CD14-positive monocyte (primary cell): ENCODE measurements around the gene TSPAN33. TPM values are rescaled to one million over a fixed set of nuclear protein-coding genes. Genes with fewer than 3 reads are reported as not detected.

Source experiments
- DNase-seq, 3 donors: peaks; one replicate each; pipeline ENCODE4 v3.0.0-alpha.2; 2011 to 2022
- H2AFZ ChIP-seq: 2 replicates; pipeline ENCODE4 v1.6.0; 2012; ENCODE audit warnings: mild to moderate bottlenecking, low read depth, low read length, inconsistent platforms; ENCODE audit not compliant: insufficient read depth, poor library complexity, severe bottlenecking
- H3K27ac ChIP-seq, 2 donors: 1 replicate in 1 of 2; 2 replicates in 1 of 2; pipeline ENCODE4 v1.5.1; 2012 to 2013; ENCODE audit warnings: low read length in 2 of 2, control low read depth in 1 of 2, inconsistent platforms in 1 of 2, low read depth in 1 of 2, mild to moderate bottlenecking in 1 of 2
- H3K27me3 ChIP-seq, 2 donors: one replicate each; pipeline versions ENCODE4 v1.6.0 to v1.6.1; 2011 to 2013; ENCODE audit warnings: low read length in 2 of 2; ENCODE audit not compliant: control insufficient read depth in 2 of 2, insufficient read depth in 2 of 2
- H3K36me3 ChIP-seq, 2 donors: replicated peaks in 1 of 2; 1 replicate in 1 of 2; 2 replicates in 1 of 2; pipeline versions ENCODE4 v1.5.1 to v1.6.1; 2012 to 2013; ENCODE audit warnings: low read length in 2 of 2, control low read depth in 1 of 2, inconsistent platforms in 1 of 2, mild to moderate bottlenecking in 1 of 2; ENCODE audit not compliant: insufficient read depth in 2 of 2, control insufficient read depth in 1 of 2
- H3K4me1 ChIP-seq, 2 donors: 1 replicate in 1 of 2; 2 replicates in 1 of 2; pipeline versions ENCODE4 v1.5.1 to v1.6.1; 2012 to 2013; ENCODE audit warnings: low read length in 2 of 2, control low read depth in 1 of 2, inconsistent platforms in 1 of 2, mild to moderate bottlenecking in 1 of 2, moderate library complexity in 1 of 2; ENCODE audit not compliant: insufficient read depth in 2 of 2, control insufficient read depth in 1 of 2
- H3K4me2 ChIP-seq: replicated peaks from 2 replicates; pipeline ENCODE3; 2012; ENCODE audit warnings: low read length, moderate library complexity, mild to moderate bottlenecking; ENCODE audit not compliant: poor library complexity, severe bottlenecking; ENCODE audit errors: extremely low read depth
- H3K4me3 ChIP-seq, 3 experiments: fragments of 200-600 bp in 1 of 3; sonication (generic) in 1 of 3; replicated peaks in 1 of 3; 1 replicate in 2 of 3; 2 replicates in 1 of 3; pipeline ENCODE4 v1.5.1; 2011 to 2013; ENCODE audit warnings: low read length in 3 of 3, mild to moderate bottlenecking in 3 of 3, control low read depth in 2 of 3, low read depth in 2 of 3, inconsistent platforms in 1 of 3, moderate library complexity in 1 of 3
- H3K79me2 ChIP-seq: 2 replicates; pipeline ENCODE4 v1.6.0; 2012; ENCODE audit warnings: mild to moderate bottlenecking, control low read depth, inconsistent platforms, low read length, moderate library complexity; ENCODE audit not compliant: insufficient read depth
- H3K9ac ChIP-seq: 2 replicates; pipeline ENCODE4 v1.6.0; 2017; ENCODE audit warnings: low read length, mild to moderate bottlenecking; ENCODE audit not compliant: insufficient read depth, poor library complexity, severe bottlenecking
- H3K9me3 ChIP-seq, 2 donors: replicated peaks in 1 of 2; 1 replicate in 1 of 2; 2 replicates in 1 of 2; pipeline versions ENCODE4 v1.5.1 to v1.6.1; 2012 to 2013; ENCODE audit warnings: low read length in 2 of 2, control low read depth in 1 of 2; ENCODE audit not compliant: control insufficient read depth in 1 of 2, insufficient read depth in 1 of 2
- H4K20me1 ChIP-seq: 2 replicates; pipeline ENCODE4 v1.6.0; 2012; ENCODE audit warnings: mild to moderate bottlenecking, low read length, control low read depth, moderate library complexity; ENCODE audit not compliant: insufficient read depth
- H3K27ac Mint-ChIP-seq, 7 donors: one replicate each; pipeline ENCODE4 v1.8.0; 2020; ENCODE audit warnings: mild to moderate bottlenecking in 7 of 7, mixed read lengths in 7 of 7, moderate library complexity in 6 of 7, inconsistent platforms in 2 of 7
- H3K27me3 Mint-ChIP-seq, 3 donors: one replicate each; pipeline ENCODE4 v1.8.0; 2021 to 2022; ENCODE audit warnings: low read depth in 3 of 3, mild to moderate bottlenecking in 3 of 3, mixed read lengths in 3 of 3, moderate library complexity in 3 of 3, inconsistent platforms in 1 of 3
- H3K36me3 Mint-ChIP-seq, 2 donors: one replicate each; pipeline ENCODE4 v1.8.0; 2020; ENCODE audit warnings: mixed read lengths in 2 of 2, inconsistent platforms in 1 of 2, mild to moderate bottlenecking in 1 of 2
- H3K4me1 Mint-ChIP-seq: one replicate; pipeline ENCODE4 v1.8.0; 2020; ENCODE audit warnings: mild to moderate bottlenecking, mixed read lengths
- H3K4me3 Mint-ChIP-seq, 2 donors: one replicate each; pipeline ENCODE4 v1.8.0; 2020; ENCODE audit warnings: mild to moderate bottlenecking in 2 of 2, mixed read lengths in 2 of 2, moderate library complexity in 1 of 2
- H3K9me3 Mint-ChIP-seq, 7 donors: one replicate each; pipeline ENCODE4 v1.8.0; 2020 to 2022; ENCODE audit warnings: mixed read lengths in 7 of 7, mild to moderate bottlenecking in 6 of 7, moderate library complexity in 6 of 7, inconsistent platforms in 2 of 7
- CTCF ChIP-seq: fragments of 200-600 bp; IDR thresholded peaks from one replicate; pipeline ENCODE4 v1.8.0; 2022; ENCODE audit warnings: antibody characterized with exemption, mild to moderate bottlenecking
- WGBS: methylation state at CpG from one replicate; pipeline ENCODE4 v1.1.5; 2013; ENCODE audit warnings: missing lambda C conversion rate; ENCODE audit not compliant: insufficient coverage; 5-methylcytosine and 5-hydroxymethylcytosine counted together
- intact Hi-C, 2 donors: fragments of 100-400 bp; cut with micrococcal nuclease; formaldehyde crosslinking; loops; one replicate each; pipeline versions ENCODE4 v1.15.0 to v1.15.1; 2023
- polyA plus RNA-seq, 3 donors: library from polyadenylated mRNA; depleted of rRNA in 1 of 3; unstranded in 2 of 3; stranded (reverse) in 1 of 3; fragments of 300-500 nt in 2 of 3; fragments of >200 nt in 1 of 3; fragmentation: Illumina TruSeq in 2 of 3; gene quantifications; 1 replicate in 2 of 3; 2 replicates in 1 of 3; pipeline ENCODE4 v1.2.3, GENCODE V29; 2012 to 2021

The TSPAN33 gene
- polyA plus RNA-seq, 3 donors = 2.9 to 7.5 (median 4.4) TPM

DNA sequence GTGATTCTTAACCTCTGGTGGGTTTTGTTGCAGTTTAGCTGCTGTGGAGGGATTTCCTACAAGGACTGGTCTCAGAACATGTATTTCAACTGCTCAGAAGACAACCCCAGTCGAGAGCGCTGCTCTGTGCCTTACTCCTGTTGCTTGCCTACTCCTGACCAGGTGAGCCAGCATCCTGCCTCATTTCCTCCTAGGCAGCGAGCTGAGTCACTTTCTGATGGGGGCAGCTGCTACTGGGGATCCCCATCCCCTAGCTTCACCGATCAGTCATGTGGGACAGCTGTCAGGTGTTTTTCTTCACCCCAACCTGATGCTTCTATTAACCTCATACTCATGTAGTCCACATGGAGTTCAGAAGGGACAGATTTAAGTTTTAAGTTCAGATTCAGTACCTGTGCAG is 22.2 kb downstream of the TSPAN33 start:
- no peak overlapping the region for H3K27ac Mint-ChIP-seq
- Histone ChIP-seq H3K27me3 (no peaks in the 10 kb centered on the region), H3K4me1 (peaks cover 14 to 18% of the 10 kb centered on the region in 2 donors), H3K9me3 (no peaks in the 10 kb centered on the region), H3K9ac (no peak overlapping the region), H3K27ac (no peak overlapping the region), H2AFZ (no peak overlapping the region), H3K4me3 (no peak overlapping the region), H3K79me2 (no peaks in the 10 kb centered on the region), H4K20me1 (no peaks in the 10 kb centered on the region), H3K36me3 (no peaks in the 10 kb centered on the region), H3K4me2 (no peak overlapping the region)
- H3K9me3 Mint-ChIP-seq = peaks cover 0 to 2% (median 0%) of the 10 kb centered on the region in 7 donors
- H3K4me1 Mint-ChIP-seq = peaks cover 22% of the 10 kb centered on the region
- 86% methylated on average over 3 of the region's 4 CpGs for WGBS
- no peak for DNase-seq
- intact Hi-C loops = loop anchor here in 1 of 2 donors (5.0 kb wide), 1 partner anchor 41 kb away; no protein-coding TSS in a partner anchor
- H3K27me3 Mint-ChIP-seq = peaks cover 2 to 4% (median 2%) of the 10 kb centered on the region in 3 donors
- no peak for TF ChIP-seq CTCF
- no peak overlapping the region for H3K4me3 Mint-ChIP-seq
- peaks cover 11 to 17% of the 10 kb centered on the region in 2 donors for H3K36me3 Mint-ChIP-seq

- Histone ChIP-seq H3K4me2 (no peak overlapping the region), H3K4me3 (no peak overlapping the region), H3K27me3 (no peaks in the 10 kb centered on the region), H3K36me3 (no peaks in the 10 kb centered on the region), H3K27ac (no peak overlapping the region), H3K9ac (no peak overlapping the region), H4K20me1 (no peaks in the 10 kb centered on the region), H3K9me3 (no peaks in the 10 kb centered on the region), H3K79me2 (no peaks in the 10 kb centered on the region), H3K4me1 (peaks cover 14 to 18% of the 10 kb centered on the region in 2 donors), H2AFZ (no peak overlapping the region)
- H3K4me1 Mint-ChIP-seq = peaks cover 22% of the 10 kb centered on the region
- H3K4me3 Mint-ChIP-seq = no peak overlapping the region
- no peak overlapping the region for H3K27ac Mint-ChIP-seq
- TF ChIP-seq CTCF = no peak
- peaks cover 0 to 2% (median 0%) of the 10 kb centered on the region in 7 donors for H3K9me3 Mint-ChIP-seq
- no peak for DNase-seq
- H3K27me3 Mint-ChIP-seq = peaks cover 2 to 4% (median 2%) of the 10 kb centered on the region in 3 donors
- 88% methylated on average over 2 of the region's 4 CpGs for WGBS
- intact Hi-C loops = loop anchor here in 1 of 2 donors (5.0 kb wide), 1 partner anchor 39 kb away; no protein-coding TSS in a partner anchor
- H3K36me3 Mint-ChIP-seq = peaks cover 11 to 13% of the 10 kb centered on the region in 2 donors
Observed at GRCh38 chr7:129167817-129168216, 23.3 kb downstream of the TSPAN33 start.
